ENCODE results near the gene ZNF556. TPM values are rescaled to one million over a fixed set of nuclear protein-coding genes. Genes with fewer than 3 reads are reported as not detected.

Gene ZNF556
- total RNA-seq, 1 experiment from 2014 or later = not detected

DNA sequence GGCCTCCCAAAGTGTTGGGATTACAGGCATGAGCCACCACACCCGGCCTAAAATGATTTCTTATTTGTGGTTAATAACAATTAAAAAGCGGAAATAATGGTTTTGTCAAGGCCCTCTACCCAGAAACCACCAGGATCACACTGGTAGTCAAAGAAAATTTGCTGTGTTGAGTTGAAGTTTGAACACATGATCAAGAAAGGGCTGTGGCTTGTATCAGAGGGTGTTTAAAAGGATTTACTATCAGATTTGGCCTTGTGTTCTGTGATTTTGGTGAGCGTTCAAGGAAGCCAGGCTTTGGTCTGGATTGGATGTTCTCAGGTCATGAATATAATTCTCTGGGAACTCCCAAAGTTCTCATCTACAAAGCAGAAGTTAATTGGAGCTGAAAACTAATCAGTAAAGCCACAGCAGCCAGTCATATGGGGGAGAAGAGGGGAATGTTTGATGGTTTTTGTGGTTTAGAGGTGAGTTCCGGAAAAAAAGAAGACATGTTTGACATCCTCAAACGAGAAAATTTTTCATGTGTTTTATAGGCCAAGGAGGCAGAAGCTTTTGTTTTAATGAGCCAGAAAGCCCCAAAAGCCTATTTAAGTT lies 10.6 kb upstream of the ZNF556 start:
- Histone ChIP-seq H3K9me2 (ENCODE audit: insufficient read depth) (no peaks in the 10 kb centered on the region), H3K79me2 (ENCODE audit: insufficient read depth, low read length) (no peaks in the 10 kb centered on the region), H3K9me3 (ENCODE audit: control insufficient read depth in 1 of 2, insufficient read depth in 1 of 2, low read depth in 1 of 2, low read length in 2 of 2) (peaks cover 24% of the 10 kb centered on the region in 2 experiments; a peak in 3 of 4 replicates), H3K27ac (ENCODE audit: low read depth, low read length) (no peak overlapping the region), H3K4me3 (replicated peaks in 1 of 2; ENCODE audit: low read depth in 1 of 2, low read length in 2 of 2) (no peak overlapping the region), H3K4me2 (ENCODE audit: low read length) (no peak overlapping the region), H4K20me1 (ENCODE audit: insufficient read depth) (no peaks in the 10 kb centered on the region), H3K36me3 (ENCODE audit: control insufficient read depth in 1 of 2, insufficient read depth in 2 of 2, low read length in 2 of 2) (peaks cover 6 to 20% of the 10 kb centered on the region in 2 experiments), H3K9ac (ENCODE audit: low read length) (no peak overlapping the region), H3K4me1 (ENCODE audit: control insufficient read depth in 1 of 2, insufficient read depth in 2 of 2, low read length in 2 of 2) (no peaks in the 10 kb centered on the region), H3K27me3 (ENCODE audit: insufficient read depth, low read length) (no peaks in the 10 kb centered on the region), H2AFZ (ENCODE audit: low read depth, low read length, poor library complexity, severe bottlenecking) (no peak overlapping the region)
- POLR2A ChIA-PET = no interaction called here
- CTCF ChIA-PET = no interaction called here
- BruUV-seq (replicated peaks) = no TSS peak
- TF ChIP-seq SP1 (IDR thresholded peaks at IDR 0.05; ENCODE audit: low read depth) = no peak
- no peak for TF ChIP-seq SRF (IDR thresholded peaks at IDR 0.05; ENCODE audit: low read depth)
- no peak for TF ChIP-seq TCF7L2 (IDR thresholded peaks at IDR 0.05; ENCODE audit: borderline replicate concordance, extremely low read depth, insufficient read depth, insufficient read length)
- TF ChIP-seq EGR1 (IDR thresholded peaks at IDR 0.05; ENCODE audit: low read depth) = no peak
- RAD21 ChIA-PET (ENCODE audit: low non-redundant PET in 1 of 2, low total read pairs in 2 of 2, uncharacterized antibody in 2 of 2, unreplicated experiment in 2 of 2) = no interaction called here
- ATAC-seq (no peak), DNase-seq (ENCODE audit: low read depth, low spot score) (no peak)
- intact Hi-C loops (cut with micrococcal nuclease) = no loop called here

DNA sequence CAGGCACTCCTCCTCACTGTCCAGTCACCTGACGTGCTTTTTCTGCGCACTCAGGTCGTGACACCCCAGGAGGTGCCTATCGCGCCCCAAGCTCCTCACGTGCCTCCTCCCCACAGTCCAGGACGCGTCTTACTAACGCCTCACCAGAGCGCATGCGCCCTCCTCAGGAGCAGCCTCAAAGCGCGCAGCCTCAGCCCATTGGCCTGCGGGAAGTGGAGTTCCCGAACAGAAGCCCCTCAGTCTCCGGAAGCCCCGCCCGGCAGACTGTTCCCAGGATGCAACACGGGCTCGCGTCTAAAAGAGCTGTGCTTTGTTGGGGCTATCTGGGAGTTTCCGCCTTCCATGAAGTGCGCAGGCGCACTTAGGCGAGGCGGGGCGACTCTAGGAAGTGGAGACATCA lies 8.3 kb upstream of the ZNF556 start:
- Histone ChIP-seq H3K36me3 (ENCODE audit: control insufficient read depth in 1 of 2, insufficient read depth in 2 of 2, low read length in 2 of 2) (no peaks in the 10 kb centered on the region), H3K4me2 (ENCODE audit: low read length) (no peak overlapping the region), H3K9ac (ENCODE audit: low read length) (no peak overlapping the region), H4K20me1 (ENCODE audit: insufficient read depth) (no peaks in the 10 kb centered on the region), H2AFZ (ENCODE audit: low read depth, low read length, poor library complexity, severe bottlenecking) (no peak overlapping the region), H3K4me3 (replicated peaks in 1 of 2; ENCODE audit: low read depth in 1 of 2, low read length in 2 of 2) (no peak overlapping the region), H3K27ac (ENCODE audit: low read depth, low read length) (no peak overlapping the region), H3K9me2 (ENCODE audit: insufficient read depth) (no peaks in the 10 kb centered on the region), H3K27me3 (ENCODE audit: insufficient read depth, low read length) (no peaks in the 10 kb centered on the region), H3K4me1 (ENCODE audit: control insufficient read depth in 1 of 2, insufficient read depth in 2 of 2, low read length in 2 of 2) (no peaks in the 10 kb centered on the region), H3K79me2 (ENCODE audit: insufficient read depth, low read length) (no peaks in the 10 kb centered on the region), H3K9me3 (ENCODE audit: control insufficient read depth in 1 of 2, insufficient read depth in 1 of 2, low read depth in 1 of 2, low read length in 2 of 2) (peaks cover 4 to 7% of the 10 kb centered on the region in 2 experiments; a peak in 2 of 4 replicates)
- intact Hi-C loops (cut with micrococcal nuclease) = no loop called here
- CTCF ChIA-PET = no interaction called here
- DNase-seq (ENCODE audit: low read depth, low spot score) = no peak
- POLR2A ChIA-PET = no interaction called here
- TF ChIP-seq EZH2phosphoT487 (IDR thresholded peaks at IDR 0.05; ENCODE audit: borderline replicate concordance) (no peak), ZNF274 (IDR thresholded peaks at IDR 0.05; ENCODE audit: low read depth, low read length) (no peak)
- RAD21 ChIA-PET (ENCODE audit: low non-redundant PET in 1 of 2, low total read pairs in 2 of 2, uncharacterized antibody in 2 of 2, unreplicated experiment in 2 of 2) = no interaction called here
- no TSS peak for BruUV-seq (replicated peaks)
- ATAC-seq = no peak

Measured in HCT116 (cell line).